ENCODE data around the gene CTDP1. TPM values are rescaled to one million over a fixed set of nuclear protein-coding genes. Genes with fewer than 3 reads are reported as not detected.

CTDP1 gene
- total RNA-seq, 2 experiments from 2014 or later, result 11.9 to 15.4 TPM

GRCh38 chr18:79678665-79679551 is 695 bp upstream of the CTDP1 start:
- Histone ChIP-seq H2AFZ (ENCODE audit: low read length) (peak overlapping the region; percentile 57; the same call in 1 of the 2 replicates), H3K9me3 (ENCODE audit: low read length) (no peaks in the 10 kb centered on the region), H4K20me1 (ENCODE audit: insufficient read depth, low read length) (no peaks in the 10 kb centered on the region; the same call in 1 of the 2 replicates), H3K4me2 (ENCODE audit: low read length) (peak overlapping the region; percentile 90), H3K36me3 (ENCODE audit: insufficient read depth, low read length) (peaks cover 19% of the 10 kb centered on the region), H3K9me2 (ENCODE audit: insufficient read depth, low read length) (no peaks in the 10 kb centered on the region), H3K79me2 (ENCODE audit: insufficient read depth, low read depth, low read length) (peaks cover 32% of the 10 kb centered on the region; the same call in 1 of the 2 replicates), H3K27ac (ENCODE audit: low read depth, low read length, poor library complexity, severe bottlenecking) (peak overlapping the region; percentile 74), H3K4me1 (ENCODE audit: insufficient read depth, low read length, poor library complexity, severe bottlenecking) (peaks cover 26% of the 10 kb centered on the region), H3K4me3 (ENCODE audit: low read depth, low read length, poor library complexity, severe bottlenecking) (peak overlapping the region; percentile 80)
- POLR2A ChIA-PET, result interaction anchor here (0.6 kb wide), 1 partner anchor 312 kb away, joined by 3 read pairs; no protein-coding TSS in a partner anchor
- TF ChIP-seq EZH2phosphoT487 (IDR thresholded peaks at IDR 0.05; ENCODE audit: borderline replicate concordance, low read depth, low read length), result no peak
- TF ChIP-seq CTCF (conservative IDR thresholded peaks at IDR 0.05; ENCODE audit: low read length), result no peak
- CTCF ChIA-PET (ENCODE audit: unreplicated experiment), result no interaction called here
- intact Hi-C loops (cut with micrococcal nuclease; ENCODE audit: unreplicated experiment), result loop anchor here (2.0 kb wide), 2 partner anchors 310 to 356 kb away; partner anchors contain the start of genes RBFA and TXNL4A
- DNase-seq (ENCODE audit: low spot score), result peak; percentile 96
- TSS peak; percentile 80 for BruUV-seq (replicated peaks)

- CTCF ChIA-PET (ENCODE audit: unreplicated experiment), result no interaction called here
Observed at GRCh38 chr18:79680100-79680879, 687 bp downstream of the CTDP1 start.

More at GRCh38 chr18:79680100-79680879, 687 bp downstream of the CTDP1 start:
- H3K27ac ChIP-seq (ENCODE audit: low read depth, low read length, poor library complexity, severe bottlenecking), result no peak overlapping the region
- H3K9me3 ChIP-seq (ENCODE audit: low read length), result no peaks in the 10 kb centered on the region
- no TSS peak for BruUV-seq (replicated peaks)
- H2AFZ ChIP-seq (ENCODE audit: low read length), result no peak overlapping the region
- DNase-seq (ENCODE audit: low spot score), result peak; percentile 4
- TF ChIP-seq EZH2phosphoT487 (IDR thresholded peaks at IDR 0.05; ENCODE audit: borderline replicate concordance, low read depth, low read length), result no peak
- TF ChIP-seq CTCF (conservative IDR thresholded peaks at IDR 0.05; ENCODE audit: low read length), result no peak
- peak overlapping the region; percentile 80 for H3K4me3 ChIP-seq (ENCODE audit: low read depth, low read length, poor library complexity, severe bottlenecking)
- peaks cover 26% of the 10 kb centered on the region for H3K4me1 ChIP-seq (ENCODE audit: insufficient read depth, low read length, poor library complexity, severe bottlenecking)
- no peaks in the 10 kb centered on the region; the same call in 1 of the 2 replicates for H4K20me1 ChIP-seq (ENCODE audit: insufficient read depth, low read length)
- H3K79me2 ChIP-seq (ENCODE audit: insufficient read depth, low read depth, low read length), result peaks cover 41% of the 10 kb centered on the region; the same call in 1 of the 2 replicates
- POLR2A ChIA-PET, result interaction anchor here (0.7 kb wide), 1 partner anchor 266 kb away, joined by 3 read pairs; no protein-coding TSS in a partner anchor
- H3K36me3 ChIP-seq (ENCODE audit: insufficient read depth, low read length), result peaks cover 19% of the 10 kb centered on the region
- H3K9me2 ChIP-seq (ENCODE audit: insufficient read depth, low read length), result no peaks in the 10 kb centered on the region
- intact Hi-C loops (cut with micrococcal nuclease; ENCODE audit: unreplicated experiment), result no loop called here
- peak overlapping the region; percentile 90 for H3K4me2 ChIP-seq (ENCODE audit: low read length)
